ENCODE data around the gene TRPT1. TPM values are rescaled to one million over a fixed set of nuclear protein-coding genes. Genes with fewer than 3 reads are reported as not detected.

TRPT1 gene
- total and polyA plus RNA-seq, 9 of the 15 experiments (the other 6 are each of a cell fraction or from before 2014, with no cell fraction given), result 4.6 to 41.7 (median 23.1) TPM

DNA sequence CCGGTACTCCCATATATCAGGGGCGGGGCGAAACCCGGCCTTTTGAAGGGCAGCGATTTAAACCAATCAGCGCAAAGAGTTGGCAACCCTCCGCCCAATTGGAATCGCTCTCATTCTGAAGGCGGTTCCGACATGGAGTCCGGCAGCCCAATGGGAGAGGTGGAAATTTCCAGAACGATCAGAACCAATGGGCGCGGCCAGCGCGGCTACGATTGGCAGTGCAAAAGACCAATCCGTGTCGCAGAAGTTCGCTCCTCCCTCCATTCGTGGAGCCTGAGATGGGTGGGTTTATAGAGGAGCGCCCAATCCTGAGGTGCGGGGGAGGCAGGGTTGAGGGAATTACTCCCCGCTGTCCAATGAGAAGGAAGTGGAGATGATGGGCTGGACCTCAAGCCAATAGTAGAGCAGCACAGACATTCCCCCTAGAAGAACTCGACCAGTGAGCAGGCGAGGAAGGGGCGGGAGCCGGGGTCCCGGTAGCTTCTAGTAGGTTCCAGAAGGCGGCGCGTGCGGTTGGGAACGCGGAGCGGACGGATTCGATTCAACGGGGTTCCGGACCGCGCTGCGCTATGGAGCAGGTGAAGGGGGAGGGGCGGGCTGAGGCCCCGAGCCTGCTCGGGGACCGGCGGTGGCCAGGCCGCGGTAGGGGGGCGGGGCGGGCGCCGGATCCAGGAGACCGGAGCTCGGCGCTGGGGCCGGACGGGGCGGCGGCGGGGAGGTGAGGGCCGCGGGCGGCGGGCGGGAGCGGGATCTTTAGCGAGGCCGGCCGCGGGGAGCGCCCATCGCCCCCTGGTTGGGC, 40.1 kb downstream of the TRPT1 start, which contains the start of gene STIP1 (continued):
- TF ChIP-seq CBX1 (IDR thresholded peaks at IDR 0.05; ENCODE audit: low read depth), result no peak
- TF ChIP-seq, protein P1, sequence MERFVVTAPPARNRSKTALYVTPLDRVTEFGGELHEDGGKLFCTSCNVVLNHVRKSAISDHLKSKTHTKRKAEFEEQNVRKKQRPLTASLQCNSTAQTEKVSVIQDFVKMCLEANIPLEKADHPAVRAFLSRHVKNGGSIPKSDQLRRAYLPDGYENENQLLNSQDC (CRISPR knock-in tag; IDR thresholded peaks at IDR 0.05), result 0 out of 2 replicates have a peak, but pooled peaks have one; percentile 58
- TF ChIP-seq HEY1 (CRISPR knock-in tag; IDR thresholded peaks at IDR 0.05; ENCODE audit: borderline replicate concordance), result no peak
- TF ChIP-seq GTF2E2 (tag; IDR thresholded peaks at IDR 0.05), result no peak; the same call in 1 of the 2 replicates
- TF ChIP-seq, protein P2, sequence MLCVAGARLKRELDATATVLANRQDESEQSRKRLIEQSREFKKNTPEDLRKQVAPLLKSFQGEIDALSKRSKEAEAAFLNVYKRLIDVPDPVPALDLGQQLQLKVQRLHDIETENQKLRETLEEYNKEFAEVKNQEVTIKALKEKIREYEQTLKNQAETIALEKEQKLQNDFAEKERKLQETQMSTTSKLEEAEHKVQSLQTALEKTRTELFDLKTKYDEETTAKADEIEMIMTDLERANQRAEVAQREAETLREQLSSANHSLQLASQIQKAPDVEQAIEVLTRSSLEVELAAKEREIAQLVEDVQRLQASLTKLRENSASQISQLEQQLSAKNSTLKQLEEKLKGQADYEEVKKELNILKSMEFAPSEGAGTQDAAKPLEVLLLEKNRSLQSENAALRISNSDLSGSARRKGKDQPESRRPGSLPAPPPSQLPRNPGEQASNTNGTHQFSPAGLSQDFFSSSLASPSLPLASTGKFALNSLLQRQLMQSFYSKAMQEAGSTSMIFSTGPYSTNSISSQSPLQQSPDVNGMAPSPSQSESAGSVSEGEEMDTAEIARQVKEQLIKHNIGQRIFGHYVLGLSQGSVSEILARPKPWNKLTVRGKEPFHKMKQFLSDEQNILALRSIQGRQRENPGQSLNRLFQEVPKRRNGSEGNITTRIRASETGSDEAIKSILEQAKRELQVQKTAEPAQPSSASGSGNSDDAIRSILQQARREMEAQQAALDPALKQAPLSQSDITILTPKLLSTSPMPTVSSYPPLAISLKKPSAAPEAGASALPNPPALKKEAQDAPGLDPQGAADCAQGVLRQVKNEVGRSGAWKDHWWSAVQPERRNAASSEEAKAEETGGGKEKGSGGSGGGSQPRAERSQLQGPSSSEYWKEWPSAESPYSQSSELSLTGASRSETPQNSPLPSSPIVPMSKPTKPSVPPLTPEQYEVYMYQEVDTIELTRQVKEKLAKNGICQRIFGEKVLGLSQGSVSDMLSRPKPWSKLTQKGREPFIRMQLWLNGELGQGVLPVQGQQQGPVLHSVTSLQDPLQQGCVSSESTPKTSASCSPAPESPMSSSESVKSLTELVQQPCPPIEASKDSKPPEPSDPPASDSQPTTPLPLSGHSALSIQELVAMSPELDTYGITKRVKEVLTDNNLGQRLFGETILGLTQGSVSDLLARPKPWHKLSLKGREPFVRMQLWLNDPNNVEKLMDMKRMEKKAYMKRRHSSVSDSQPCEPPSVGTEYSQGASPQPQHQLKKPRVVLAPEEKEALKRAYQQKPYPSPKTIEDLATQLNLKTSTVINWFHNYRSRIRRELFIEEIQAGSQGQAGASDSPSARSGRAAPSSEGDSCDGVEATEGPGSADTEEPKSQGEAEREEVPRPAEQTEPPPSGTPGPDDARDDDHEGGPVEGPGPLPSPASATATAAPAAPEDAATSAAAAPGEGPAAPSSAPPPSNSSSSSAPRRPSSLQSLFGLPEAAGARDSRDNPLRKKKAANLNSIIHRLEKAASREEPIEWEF (CRISPR knock-in tag; IDR thresholded peaks at IDR 0.05), result no peak
- no peak for TF ChIP-seq BRD4 (IDR thresholded peaks at IDR 0.05)
- TF ChIP-seq, protein P3, sequence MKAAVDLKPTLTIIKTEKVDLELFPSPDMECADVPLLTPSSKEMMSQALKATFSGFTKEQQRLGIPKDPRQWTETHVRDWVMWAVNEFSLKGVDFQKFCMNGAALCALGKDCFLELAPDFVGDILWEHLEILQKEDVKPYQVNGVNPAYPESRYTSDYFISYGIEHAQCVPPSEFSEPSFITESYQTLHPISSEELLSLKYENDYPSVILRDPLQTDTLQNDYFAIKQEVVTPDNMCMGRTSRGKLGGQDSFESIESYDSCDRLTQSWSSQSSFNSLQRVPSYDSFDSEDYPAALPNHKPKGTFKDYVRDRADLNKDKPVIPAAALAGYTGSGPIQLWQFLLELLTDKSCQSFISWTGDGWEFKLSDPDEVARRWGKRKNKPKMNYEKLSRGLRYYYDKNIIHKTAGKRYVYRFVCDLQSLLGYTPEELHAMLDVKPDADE (conservative IDR thresholded peaks at IDR 0.05; ENCODE audit: control insufficient read depth, low read depth, low read length), result peak; percentile 41; the same call in 1 of the 2 replicates
- TF ChIP-seq FOXM1 (IDR thresholded peaks at IDR 0.05; ENCODE audit: low read depth), result peak; percentile 29; the same call in 1 of the 2 replicates
- TF ChIP-seq FOXM1 (CRISPR knock-in tag; IDR thresholded peaks at IDR 0.05; ENCODE audit: low read depth), result no peak
- TF ChIP-seq, protein P4, sequence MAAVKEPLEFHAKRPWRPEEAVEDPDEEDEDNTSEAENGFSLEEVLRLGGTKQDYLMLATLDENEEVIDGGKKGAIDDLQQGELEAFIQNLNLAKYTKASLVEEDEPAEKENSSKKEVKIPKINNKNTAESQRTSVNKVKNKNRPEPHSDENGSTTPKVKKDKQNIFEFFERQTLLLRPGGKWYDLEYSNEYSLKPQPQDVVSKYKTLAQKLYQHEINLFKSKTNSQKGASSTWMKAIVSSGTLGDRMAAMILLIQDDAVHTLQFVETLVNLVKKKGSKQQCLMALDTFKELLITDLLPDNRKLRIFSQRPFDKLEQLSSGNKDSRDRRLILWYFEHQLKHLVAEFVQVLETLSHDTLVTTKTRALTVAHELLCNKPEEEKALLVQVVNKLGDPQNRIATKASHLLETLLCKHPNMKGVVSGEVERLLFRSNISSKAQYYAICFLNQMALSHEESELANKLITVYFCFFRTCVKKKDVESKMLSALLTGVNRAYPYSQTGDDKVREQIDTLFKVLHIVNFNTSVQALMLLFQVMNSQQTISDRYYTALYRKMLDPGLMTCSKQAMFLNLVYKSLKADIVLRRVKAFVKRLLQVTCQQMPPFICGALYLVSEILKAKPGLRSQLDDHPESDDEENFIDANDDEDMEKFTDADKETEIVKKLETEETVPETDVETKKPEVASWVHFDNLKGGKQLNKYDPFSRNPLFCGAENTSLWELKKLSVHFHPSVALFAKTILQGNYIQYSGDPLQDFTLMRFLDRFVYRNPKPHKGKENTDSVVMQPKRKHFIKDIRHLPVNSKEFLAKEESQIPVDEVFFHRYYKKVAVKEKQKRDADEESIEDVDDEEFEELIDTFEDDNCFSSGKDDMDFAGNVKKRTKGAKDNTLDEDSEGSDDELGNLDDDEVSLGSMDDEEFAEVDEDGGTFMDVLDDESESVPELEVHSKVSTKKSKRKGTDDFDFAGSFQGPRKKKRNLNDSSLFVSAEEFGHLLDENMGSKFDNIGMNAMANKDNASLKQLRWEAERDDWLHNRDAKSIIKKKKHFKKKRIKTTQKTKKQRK (IDR thresholded peaks at IDR 0.05; ENCODE audit: borderline replicate concordance, low read depth, low read length), result peak; percentile 97
- TF ChIP-seq CREM (IDR thresholded peaks at IDR 0.05; ENCODE audit: low read depth), result peak; percentile 43
- no peak for TF ChIP-seq ZNF133 (CRISPR knock-in tag; IDR thresholded peaks at IDR 0.05)
- TF ChIP-seq, protein P5, sequence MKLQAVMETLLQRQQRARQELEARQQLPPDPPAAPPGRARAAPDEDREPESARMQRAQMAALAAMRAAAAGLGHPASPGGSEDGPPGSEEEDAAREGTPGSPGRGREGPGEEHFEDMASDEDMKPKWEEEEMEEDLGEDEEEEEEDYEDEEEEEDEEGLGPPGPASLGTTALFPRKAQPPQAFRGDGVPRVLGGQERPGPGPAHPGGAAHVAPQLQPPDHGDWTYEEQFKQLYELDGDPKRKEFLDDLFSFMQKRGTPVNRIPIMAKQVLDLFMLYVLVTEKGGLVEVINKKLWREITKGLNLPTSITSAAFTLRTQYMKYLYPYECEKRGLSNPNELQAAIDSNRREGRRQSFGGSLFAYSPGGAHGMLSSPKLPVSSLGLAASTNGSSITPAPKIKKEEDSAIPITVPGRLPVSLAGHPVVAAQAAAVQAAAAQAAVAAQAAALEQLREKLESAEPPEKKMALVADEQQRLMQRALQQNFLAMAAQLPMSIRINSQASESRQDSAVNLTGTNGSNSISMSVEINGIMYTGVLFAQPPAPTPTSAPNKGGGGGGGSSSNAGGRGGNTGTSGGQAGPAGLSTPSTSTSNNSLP (IDR thresholded peaks at IDR 0.05; ENCODE audit: borderline replicate concordance, low read depth, low read length), result peak; percentile 95
- TF ChIP-seq MYNN (IDR thresholded peaks at IDR 0.05), result no peak
- TF ChIP-seq MYNN (CRISPR knock-in tag; IDR thresholded peaks at IDR 0.05), result no peak
